HG02885 (cell line): ENCODE results near the gene ME2.
"Not testable (repeated sequence)": the region's sequence is repeated elsewhere in the genome, so short reads cannot be mapped to it uniquely, and the experiment has no call there.

Source experiments
- ATAC-seq: cut with Tn5 transposase; IDR thresholded peaks from one replicate; pipeline ENCODE4 v1.9.1; 2021; ENCODE audit warnings: mild to moderate bottlenecking; ENCODE audit not compliant: unreplicated experiment, poor library complexity

The ME2 gene

GRCh38 chr18:50878345-50879301, at the start of gene ME2:
Gene ME2, plus strand, starts transcription at chr18:50879118. Its CDS starts 16,703 bp downstream, at chr18:50895821.
- peak; percentile 95 for ATAC-seq

- no peak for ATAC-seq
Observed at GRCh38 chr18:50829644-50830043, 49.3 kb upstream of the ME2 start.

- peak; percentile 66 for ATAC-seq
Observed at GRCh38 chr18:50830544-50830943, 48.4 kb upstream of the ME2 start.

GRCh38 chr18:50832754-50833153, 46.2 kb upstream of the ME2 start:
- peak; percentile 75 for ATAC-seq

GRCh38 chr18:50833496-50833895, 45.4 kb upstream of the ME2 start:
- not testable (repeated sequence) for ATAC-seq

- ATAC-seq: no peak
Observed at GRCh38 chr18:50836521-50836957, 42.4 kb upstream of the ME2 start.

GRCh38 chr18:50839341-50839740, 39.6 kb upstream of the ME2 start:
- no peak for ATAC-seq

- no peak for ATAC-seq
Observed at GRCh38 chr18:50839996-50840395, 38.9 kb upstream of the ME2 start.

GRCh38 chr18:50842846-50843245, 36.1 kb upstream of the ME2 start:
- no peak for ATAC-seq

- no peak for ATAC-seq
Observed at GRCh38 chr18:50844554-50844953, 34.4 kb upstream of the ME2 start.

- ATAC-seq: no peak
Observed at GRCh38 chr18:50844960-50845359, 34.0 kb upstream of the ME2 start.

- ATAC-seq: no peak
Observed at GRCh38 chr18:50847192-50847591, 31.7 kb upstream of the ME2 start.

- no peak for ATAC-seq
Observed at GRCh38 chr18:50848061-50848551, 30.8 kb upstream of the ME2 start.

GRCh38 chr18:50848991-50849390, 29.9 kb upstream of the ME2 start:
- ATAC-seq: no peak

GRCh38 chr18:50849419-50849821, 29.5 kb upstream of the ME2 start:
- ATAC-seq: no peak

GRCh38 chr18:50850307-50851065, 28.4 kb upstream of the ME2 start:
- ATAC-seq: no peak

- ATAC-seq: no peak
Observed at GRCh38 chr18:50853863-50854271, 25.1 kb upstream of the ME2 start.

- no peak for ATAC-seq
Observed at GRCh38 chr18:50855976-50856757, 22.8 kb upstream of the ME2 start.

- ATAC-seq: not testable (repeated sequence)
Observed at GRCh38 chr18:50857166-50857565, 21.8 kb upstream of the ME2 start.

- ATAC-seq: no peak
Observed at GRCh38 chr18:50857694-50858093, 21.2 kb upstream of the ME2 start.
